Lung microvascular endothelial cell (primary cell): ENCODE measurements around the gene TMTC2. TPM values are rescaled to one million over a fixed set of nuclear protein-coding genes. Genes with fewer than 3 reads are reported as not detected.
A peak's percentile ranks its signal among the peaks of the same experiment; 100 is the strongest.

Experiments
- DNase-seq, 2 donors: peaks; one replicate each; pipeline versions ENCODE4 v3.0.0 to v3.0.0-alpha.2; 2010; ENCODE audit warnings: low read depth in 2 of 2
- total RNA-seq: library from RNA; depleted of rRNA; stranded (reverse); fragments of >200 nt; gene quantifications from 2 replicates; pipeline ENCODE4 v1.2.1, GENCODE V29; 2014

TMTC2 gene
- total RNA-seq, 1 donor from 2014 or later: 13.9 TPM

GRCh38 chr12:83005534-83006197 lies 319.0 kb downstream of the TMTC2 start:
- DNase-seq: no peak

- DNase-seq: no peak
Observed at GRCh38 chr12:83008703-83009102, 322.0 kb downstream of the TMTC2 start.

GRCh38 chr12:83010169-83010804 lies 323.6 kb downstream of the TMTC2 start:
- no peak for DNase-seq

GRCh38 chr12:83015390-83016217 lies 328.9 kb downstream of the TMTC2 start:
- peak; percentile 33 to 44 for DNase-seq

- DNase-seq: peak; percentile 75 to 85
Observed at GRCh38 chr12:83016218-83016835, 329.6 kb downstream of the TMTC2 start.

- DNase-seq: no peak
Observed at GRCh38 chr12:83016991-83017390, 330.3 kb downstream of the TMTC2 start.

GRCh38 chr12:83018088-83018487 lies 331.4 kb downstream of the TMTC2 start:
- no peak for DNase-seq

GRCh38 chr12:83027021-83027723 lies 340.5 kb downstream of the TMTC2 start:
- DNase-seq: no peak

GRCh38 chr12:83031196-83031595 lies 344.5 kb downstream of the TMTC2 start:
- no peak for DNase-seq

- no peak for DNase-seq
Observed at GRCh38 chr12:83036847-83037246, 350.1 kb downstream of the TMTC2 start.

- no peak for DNase-seq
Observed at GRCh38 chr12:83039413-83039812, 352.7 kb downstream of the TMTC2 start.

- DNase-seq: no peak
Observed at GRCh38 chr12:83040339-83040738, 353.6 kb downstream of the TMTC2 start.

GRCh38 chr12:83040991-83041390 lies 354.3 kb downstream of the TMTC2 start:
- no peak for DNase-seq

GRCh38 chr12:83042441-83043200 lies 355.9 kb downstream of the TMTC2 start:
- no peak for DNase-seq

- DNase-seq: no peak
Observed at GRCh38 chr12:83044736-83045135, 358.0 kb downstream of the TMTC2 start.

- DNase-seq: no peak
Observed at GRCh38 chr12:83046019-83046418, 359.3 kb downstream of the TMTC2 start.

GRCh38 chr12:83049306-83049705 lies 362.6 kb downstream of the TMTC2 start:
- DNase-seq: no peak

- no peak for DNase-seq
Observed at GRCh38 chr12:83052890-83053541, 366.3 kb downstream of the TMTC2 start.

GRCh38 chr12:83057436-83057835 lies 370.7 kb downstream of the TMTC2 start:
- DNase-seq: peak in 1 of 2 donors; percentile 25

GRCh38 chr12:83059107-83059506 lies 372.4 kb downstream of the TMTC2 start:
- DNase-seq: no peak
